ENCODE measurements around the gene ATRIP. TPM values are rescaled to one million over a fixed set of nuclear protein-coding genes. Genes with fewer than 3 reads are reported as not detected.
A peak's percentile ranks its signal among the peaks of the same experiment; 100 is the strongest.

Gene ATRIP
- total RNA-seq, 3 donors from 2014 or later = 17.3 to 17.6 (median 17.5) TPM

- ATAC-seq (no peak), DNase-seq (no peak)
- Mint-ChIP-seq H3K36me3 (ENCODE audit: insufficient read depth) (peaks cover 9% of the 10 kb centered on the region), H3K4me1 (ENCODE audit: low read depth) (peaks cover 20% of the 10 kb centered on the region), H3K9me3 (no peaks in the 10 kb centered on the region), H3K27me3 (ENCODE audit: low read depth) (no peaks in the 10 kb centered on the region), H3K4me3 (no peak overlapping the region)
These were observed 11.3 kb upstream of the ATRIP start for GRCh38 chr3:48435223-48435595.

DNA sequence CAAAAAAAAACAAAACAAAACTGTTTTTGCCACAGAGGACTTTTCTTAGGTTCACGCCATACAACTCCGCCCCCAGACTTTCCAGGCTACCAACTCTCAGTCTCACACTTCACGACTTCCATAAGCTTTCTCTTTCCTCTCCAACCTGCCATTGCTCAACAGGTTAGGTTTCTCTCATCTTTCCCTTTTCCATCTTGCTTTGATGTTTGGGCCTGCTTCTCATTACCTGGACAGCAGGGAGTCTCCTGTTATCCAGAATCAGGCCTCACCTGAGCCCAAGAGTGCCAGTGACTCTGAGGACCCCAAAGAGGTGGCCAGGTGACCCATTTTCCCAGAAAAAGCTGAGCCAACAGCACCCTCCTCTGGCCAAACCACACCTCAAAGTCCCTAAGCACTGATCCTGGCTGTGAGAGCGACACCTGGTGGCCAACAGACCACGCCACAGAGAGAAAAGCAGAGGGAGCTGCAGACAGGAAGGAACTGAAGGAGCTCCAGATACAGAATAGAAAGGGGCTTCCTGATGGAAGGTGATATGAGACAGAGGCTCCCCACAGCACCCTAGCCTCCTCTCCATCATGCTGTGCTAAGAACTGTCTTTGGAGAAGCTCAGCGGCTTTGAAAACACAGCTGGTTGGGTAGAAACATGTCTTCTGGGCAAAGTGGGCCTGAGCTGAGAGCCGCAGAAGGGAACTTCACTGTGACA, 10.6 kb upstream of the ATRIP start:
- H3K4me1 Mint-ChIP-seq (ENCODE audit: low read depth) = peaks cover 17% of the 10 kb centered on the region
- H3K4me3 Mint-ChIP-seq = no peak overlapping the region
- peak; percentile 82 for DNase-seq
- no peaks in the 10 kb centered on the region for H3K9me3 Mint-ChIP-seq
- H3K27me3 Mint-ChIP-seq (ENCODE audit: low read depth) = no peaks in the 10 kb centered on the region
- H3K36me3 Mint-ChIP-seq (ENCODE audit: insufficient read depth) = peaks cover 13% of the 10 kb centered on the region
- ATAC-seq = peak; percentile 38 to 39

- Mint-ChIP-seq H3K4me3 (no peak overlapping the region), H3K27me3 (ENCODE audit: low read depth) (no peaks in the 10 kb centered on the region), H3K4me1 (ENCODE audit: low read depth) (peaks cover 19% of the 10 kb centered on the region), H3K9me3 (no peaks in the 10 kb centered on the region), H3K36me3 (ENCODE audit: insufficient read depth) (peaks cover 14% of the 10 kb centered on the region)
- ATAC-seq = no peak
- no peak for DNase-seq
These were observed 10.1 kb upstream of the ATRIP start for GRCh38 chr3:48436477-48436787.

DNA sequence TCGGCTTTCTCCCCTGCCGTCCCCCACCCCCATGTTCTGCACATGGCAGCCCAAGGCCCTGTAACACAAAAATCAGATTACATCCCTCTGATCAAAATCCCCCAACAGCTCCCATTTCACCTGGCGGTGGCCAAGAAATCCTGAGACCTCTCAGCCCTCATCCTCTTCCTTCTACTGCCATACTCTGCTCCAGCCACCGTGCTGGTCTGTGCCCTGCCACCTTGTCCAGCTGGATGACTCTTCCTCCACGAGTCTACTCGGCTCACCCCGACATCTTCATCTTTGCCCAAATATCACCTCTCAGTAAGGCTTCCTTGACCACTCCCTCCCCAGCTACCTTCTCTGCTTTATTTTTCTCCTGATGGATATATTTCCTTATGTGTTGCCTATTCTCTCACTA, 9.7 kb upstream of the ATRIP start:
- Mint-ChIP-seq H3K4me1 (ENCODE audit: low read depth) (peaks cover 23% of the 10 kb centered on the region), H3K9me3 (no peaks in the 10 kb centered on the region), H3K27me3 (ENCODE audit: low read depth) (no peaks in the 10 kb centered on the region), H3K36me3 (ENCODE audit: insufficient read depth) (peaks cover 16% of the 10 kb centered on the region), H3K4me3 (no peak overlapping the region)
- DNase-seq (no peak), ATAC-seq (no peak)

GRCh38 chr3:48437812-48438211, 8.7 kb upstream of the ATRIP start:
- no peaks in the 10 kb centered on the region for H3K9me3 Mint-ChIP-seq
- ATAC-seq = no peak
- H3K27me3 Mint-ChIP-seq (ENCODE audit: low read depth) = no peaks in the 10 kb centered on the region
- H3K4me3 Mint-ChIP-seq = no peak overlapping the region
- peaks cover 19% of the 10 kb centered on the region for H3K36me3 Mint-ChIP-seq (ENCODE audit: insufficient read depth)
- peaks cover 30% of the 10 kb centered on the region for H3K4me1 Mint-ChIP-seq (ENCODE audit: low read depth)
- DNase-seq = no peak

DNA sequence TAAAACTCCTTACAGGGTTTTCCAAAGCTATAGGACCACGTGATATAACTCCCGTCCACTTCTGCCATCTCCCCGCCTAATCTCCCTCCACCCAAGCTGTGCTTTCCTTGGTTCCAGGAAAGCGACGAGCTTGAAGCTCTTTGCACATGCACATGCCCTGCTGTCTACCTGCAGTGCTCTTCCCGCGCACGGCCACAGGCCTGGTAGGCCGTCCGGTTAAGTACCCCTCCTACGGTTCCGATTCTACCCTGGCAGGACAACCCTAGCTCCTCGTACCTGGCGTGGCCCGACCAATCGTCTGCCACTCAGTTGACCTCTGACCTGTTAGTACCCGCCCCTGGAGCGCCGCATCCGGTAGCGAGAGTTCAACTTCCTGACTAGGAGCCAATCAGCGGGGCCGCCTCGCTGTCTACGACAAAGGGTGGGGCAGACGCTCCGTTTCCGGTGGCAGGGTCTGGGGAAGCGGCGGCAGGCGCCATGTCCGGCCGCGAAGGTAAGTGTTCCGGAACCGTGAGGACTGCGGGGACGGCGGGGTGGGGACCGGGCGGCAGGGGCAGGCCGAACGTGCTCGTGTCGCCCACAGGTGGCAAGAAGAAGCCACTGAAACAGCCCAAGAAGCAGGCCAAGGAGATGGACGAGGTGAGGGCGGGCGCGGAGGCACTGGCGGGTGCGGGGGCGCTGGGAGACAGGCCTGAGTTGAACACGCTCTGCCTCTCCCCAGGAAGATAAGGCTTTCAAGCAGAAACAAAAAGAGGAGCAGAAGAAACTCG, 6.5 kb upstream of the ATRIP start, which contains the start of the genes CCDC51 and TMA7:
Gene CCDC51 (minus strand): TSS at position 300 of the 770 bp plus-strand sequence. CDS start 4,991 bp downstream, outside the sequence.
Gene TMA7 (plus strand): TSS at position 438 of the 770 bp plus-strand sequence. CDS start 40 bp downstream, at position 478.
- Mint-ChIP-seq H3K4me3 (peak within 1 kb of the TSS; percentile 94), H3K36me3 (ENCODE audit: insufficient read depth) (peaks cover 22% of the 10 kb centered on the region), H3K27me3 (ENCODE audit: low read depth) (no peaks in the 10 kb centered on the region), H3K4me1 (ENCODE audit: low read depth) (peaks cover 25% of the 10 kb centered on the region), H3K9me3 (no peaks in the 10 kb centered on the region)
- DNase-seq (peak; percentile 97), ATAC-seq (peak; percentile 97 to 99)

DNA sequence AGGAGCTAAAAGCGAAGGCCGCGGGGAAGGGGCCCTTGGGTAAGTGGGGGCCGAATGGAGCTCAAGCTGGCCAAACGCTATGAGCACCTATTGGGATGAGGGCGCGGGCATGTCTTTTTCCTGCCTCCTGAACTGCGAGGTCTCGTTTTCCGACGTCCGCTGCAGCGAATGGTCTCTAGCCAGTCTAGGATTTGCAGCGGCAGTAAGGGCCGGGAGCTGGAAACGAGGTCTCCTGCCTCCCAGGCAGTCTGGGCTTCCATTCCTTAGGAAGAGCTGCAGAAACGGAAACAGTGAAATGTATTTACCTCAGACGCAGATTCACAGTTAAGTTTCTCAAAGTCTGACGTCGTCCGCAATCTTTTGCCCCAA, 6.0 kb upstream of the ATRIP start:
- H3K4me1 Mint-ChIP-seq (ENCODE audit: low read depth) = peaks cover 27% of the 10 kb centered on the region
- peak overlapping the region; percentile 94 for H3K4me3 Mint-ChIP-seq
- DNase-seq (no peak), ATAC-seq (peak; percentile 3 to 8)
- no peaks in the 10 kb centered on the region for H3K9me3 Mint-ChIP-seq
- H3K27me3 Mint-ChIP-seq (ENCODE audit: low read depth) = no peaks in the 10 kb centered on the region
- peaks cover 22% of the 10 kb centered on the region for H3K36me3 Mint-ChIP-seq (ENCODE audit: insufficient read depth)

DNA sequence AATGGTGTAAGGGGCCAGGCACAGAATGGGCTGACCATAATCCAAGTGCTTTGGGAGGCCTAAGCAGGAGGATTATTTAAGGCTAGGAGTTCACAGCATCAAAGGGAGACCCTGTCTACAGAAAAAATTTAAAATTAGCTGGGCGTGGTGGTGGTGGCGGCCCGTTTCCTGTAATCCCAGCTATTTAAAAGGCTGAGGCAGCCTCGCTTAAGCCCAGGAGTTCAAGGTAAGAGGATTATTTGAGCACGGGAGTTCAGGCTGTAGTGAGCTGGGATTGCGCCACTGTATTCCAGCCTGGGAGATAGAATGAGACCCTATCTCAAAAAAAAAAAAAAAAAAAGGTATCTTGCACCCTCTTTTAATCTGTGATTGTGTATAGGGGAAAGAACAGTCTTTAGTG, 4.6 kb upstream of the ATRIP start:
- H3K27me3 Mint-ChIP-seq (ENCODE audit: low read depth) = no peaks in the 10 kb centered on the region
- no peak for DNase-seq
- no peaks in the 10 kb centered on the region for H3K9me3 Mint-ChIP-seq
- no peak for ATAC-seq
- H3K4me1 Mint-ChIP-seq (ENCODE audit: low read depth) = peaks cover 36% of the 10 kb centered on the region
- peaks cover 22% of the 10 kb centered on the region for H3K36me3 Mint-ChIP-seq (ENCODE audit: insufficient read depth)
- H3K4me3 Mint-ChIP-seq = peak overlapping the region; percentile 94

DNA sequence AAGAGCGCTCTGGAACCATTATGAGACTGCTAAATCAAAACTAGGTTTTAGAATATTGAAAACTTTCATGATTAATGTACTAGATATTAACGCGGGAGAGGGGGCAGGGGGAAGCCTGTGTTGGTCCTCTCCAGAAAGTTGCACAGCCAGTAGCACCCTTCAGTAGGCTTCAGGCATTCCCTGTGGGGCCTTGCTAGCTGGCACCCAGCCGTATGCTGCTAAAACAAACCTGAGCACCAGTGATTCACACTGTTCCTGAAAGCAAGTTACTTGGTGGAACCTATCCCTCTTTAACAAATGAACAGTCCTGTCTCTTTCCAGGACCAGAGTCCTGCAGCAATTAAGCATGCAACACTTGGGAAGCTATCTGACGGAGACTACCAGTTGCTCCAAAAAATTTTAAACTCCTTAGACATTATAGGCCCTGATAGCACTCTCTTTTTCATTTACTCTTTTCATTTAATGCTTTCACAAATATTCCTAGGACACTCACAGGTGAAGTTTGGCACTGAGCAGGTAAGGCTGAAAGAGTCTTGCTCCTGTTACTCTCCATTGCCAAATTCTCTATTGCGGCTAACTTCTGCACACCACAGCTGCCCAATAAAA, 1.2 kb upstream of the ATRIP start:
- Mint-ChIP-seq H3K4me3 (peak overlapping the region; percentile 96), H3K9me3 (no peaks in the 10 kb centered on the region), H3K36me3 (ENCODE audit: insufficient read depth) (peaks cover 25% of the 10 kb centered on the region), H3K4me1 (ENCODE audit: low read depth) (peaks cover 40% of the 10 kb centered on the region), H3K27me3 (ENCODE audit: low read depth) (no peaks in the 10 kb centered on the region)
- ATAC-seq (no peak), DNase-seq (no peak)

- ATAC-seq = no peak
These were observed 503 bp upstream of the ATRIP start for GRCh38 chr3:48446043-48446424.

GRCh38 chr3:48451270-48451669, 4.7 kb downstream of the ATRIP start:
- no peaks in the 10 kb centered on the region for H3K27me3 Mint-ChIP-seq (ENCODE audit: low read depth)
- H3K4me3 Mint-ChIP-seq = no peak overlapping the region
- H3K36me3 Mint-ChIP-seq (ENCODE audit: insufficient read depth) = peaks cover 29% of the 10 kb centered on the region
- H3K9me3 Mint-ChIP-seq = no peaks in the 10 kb centered on the region
- ATAC-seq = no peak
- DNase-seq = no peak
- peaks cover 18% of the 10 kb centered on the region for H3K4me1 Mint-ChIP-seq (ENCODE audit: low read depth)

More at GRCh38 chr3:48446043-48446424, 503 bp upstream of the ATRIP start:
- Mint-ChIP-seq H3K36me3 (ENCODE audit: insufficient read depth) (peaks cover 21% of the 10 kb centered on the region), H3K4me1 (ENCODE audit: low read depth) (peaks cover 40% of the 10 kb centered on the region), H3K27me3 (ENCODE audit: low read depth) (no peaks in the 10 kb centered on the region), H3K4me3 (peak overlapping the region; percentile 96), H3K9me3 (no peaks in the 10 kb centered on the region)
- DNase-seq = no peak

GRCh38 chr3:48456456-48456855, 9.9 kb downstream of the ATRIP start:
- H3K4me3 Mint-ChIP-seq = no peak overlapping the region
- H3K4me1 Mint-ChIP-seq (ENCODE audit: low read depth) = peaks cover 5% of the 10 kb centered on the region
- peaks cover 35% of the 10 kb centered on the region for H3K36me3 Mint-ChIP-seq (ENCODE audit: insufficient read depth)

GRCh38 chr3:48459331-48459730, 12.8 kb downstream of the ATRIP start:
- Mint-ChIP-seq H3K36me3 (ENCODE audit: insufficient read depth) (peaks cover 20% of the 10 kb centered on the region), H3K27me3 (ENCODE audit: low read depth) (no peaks in the 10 kb centered on the region), H3K4me1 (ENCODE audit: low read depth) (peaks cover 5% of the 10 kb centered on the region), H3K4me3 (no peak overlapping the region), H3K9me3 (no peaks in the 10 kb centered on the region)
- ATAC-seq (no peak), DNase-seq (no peak)

More at GRCh38 chr3:48456456-48456855, 9.9 kb downstream of the ATRIP start:
- ATAC-seq = no peak
- Mint-ChIP-seq H3K27me3 (ENCODE audit: low read depth) (no peaks in the 10 kb centered on the region), H3K9me3 (no peaks in the 10 kb centered on the region)
- no peak for DNase-seq

DNA sequence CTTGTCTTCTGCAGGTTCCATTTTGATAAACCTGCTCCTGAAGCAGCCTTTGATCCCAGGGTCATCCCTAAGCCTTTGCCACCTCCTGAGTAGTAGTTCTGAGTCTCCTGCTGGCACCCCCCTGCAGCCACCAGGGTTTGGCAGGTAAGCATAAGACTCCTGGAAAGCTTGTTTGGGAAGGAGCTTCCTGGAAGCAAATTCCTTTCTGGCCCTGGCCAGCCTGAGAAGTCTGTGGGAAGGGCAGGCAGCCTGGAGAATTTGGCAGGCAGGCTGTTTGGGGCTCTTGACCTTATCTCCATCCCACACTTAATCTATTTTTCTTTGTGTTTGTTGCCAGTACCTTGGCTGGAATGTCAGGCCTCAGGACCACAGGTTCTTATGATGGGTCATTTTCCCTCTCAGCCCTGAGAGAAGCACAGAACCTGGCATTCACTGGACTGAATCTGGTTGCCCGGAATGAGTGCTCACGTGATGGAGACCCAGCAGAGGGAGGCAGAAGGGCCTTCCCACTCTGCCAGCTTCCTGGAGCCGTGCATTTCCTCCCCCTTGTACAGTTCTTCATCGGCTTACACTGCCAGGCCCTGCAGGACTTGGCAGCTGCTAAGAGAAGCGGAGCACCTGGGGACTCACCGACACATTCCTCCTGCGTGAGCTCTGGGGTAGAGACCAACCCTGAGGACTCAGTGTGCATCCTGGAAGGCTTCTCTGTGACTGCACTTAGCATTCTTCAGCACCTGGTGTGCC, 13.4 kb downstream of the ATRIP start:
- no peak for ATAC-seq
- no peak for DNase-seq
- no peaks in the 10 kb centered on the region for H3K27me3 Mint-ChIP-seq (ENCODE audit: low read depth)
- peaks cover 5% of the 10 kb centered on the region for H3K4me1 Mint-ChIP-seq (ENCODE audit: low read depth)
- H3K4me3 Mint-ChIP-seq = no peak overlapping the region
- H3K36me3 Mint-ChIP-seq (ENCODE audit: insufficient read depth) = peaks cover 15% of the 10 kb centered on the region
- H3K9me3 Mint-ChIP-seq = no peaks in the 10 kb centered on the region
